ENCODE measurements around the gene TIAM1.

GRCh38 chr21:31298618-31299269 is 45.3 kb downstream of the TIAM1 start:
- no peak for TF ChIP-seq CTCF (IDR thresholded peaks at IDR 0.05)
- TF ChIP-seq POLR2AphosphoS5 (IDR thresholded peaks at IDR 0.05; ENCODE audit: insufficient read depth in 1 of 2, low read depth in 1 of 2), result no peak
- TF ChIP-seq POLR2A (IDR thresholded peaks at IDR 0.05), result no peak

Measured in vagina (tissue), 2 donors.